Measurements from ENCODE around the gene PARVG.
A peak's percentile ranks its signal among the peaks of the same experiment; 100 is the strongest.

Gene PARVG

GRCh38 chr22:44185237-44186120, 4.8 kb downstream of the PARVG start:
- no peak for DNase-seq (ENCODE audit: low read depth)
- no peak for TF ChIP-seq POLR2A (IDR thresholded peaks at IDR 0.05; ENCODE audit: extremely low read depth, insufficient read length)
- no peak for TF ChIP-seq CTCF (IDR thresholded peaks at IDR 0.05; ENCODE audit: low read depth, low read length)
- no peak for TF ChIP-seq MYC (IDR thresholded peaks at IDR 0.05; ENCODE audit: low read depth, low read length)
- no peak for TF ChIP-seq MAX (IDR thresholded peaks at IDR 0.05; ENCODE audit: low read depth, low read length)
- H3K4me3 ChIP-seq (ENCODE audit: low read depth, low read length) = no peak overlapping the region

- no peak overlapping the region for H3K4me3 ChIP-seq (ENCODE audit: low read depth, low read length)
- no peak for DNase-seq (ENCODE audit: low read depth)
- no peak for TF ChIP-seq POLR2A (IDR thresholded peaks at IDR 0.05; ENCODE audit: extremely low read depth, insufficient read length)
- no peak for TF ChIP-seq CTCF (IDR thresholded peaks at IDR 0.05; ENCODE audit: low read depth, low read length)
- no peak for TF ChIP-seq MAX (IDR thresholded peaks at IDR 0.05; ENCODE audit: low read depth, low read length)
- no peak for TF ChIP-seq MYC (IDR thresholded peaks at IDR 0.05; ENCODE audit: low read depth, low read length)
Measured at GRCh38 chr22:44186121-44186510, 5.4 kb downstream of the PARVG start.

GRCh38 chr22:44186737-44187136, 6.0 kb downstream of the PARVG start:
- DNase-seq (ENCODE audit: low read depth) = peak; percentile 41
- TF ChIP-seq CTCF (IDR thresholded peaks at IDR 0.05; ENCODE audit: low read depth, low read length) = no peak
- TF ChIP-seq MAX (IDR thresholded peaks at IDR 0.05; ENCODE audit: low read depth, low read length) = no peak
- TF ChIP-seq MYC (IDR thresholded peaks at IDR 0.05; ENCODE audit: low read depth, low read length) = no peak
- TF ChIP-seq POLR2A (IDR thresholded peaks at IDR 0.05; ENCODE audit: extremely low read depth, insufficient read length) = no peak
- no peak overlapping the region for H3K4me3 ChIP-seq (ENCODE audit: low read depth, low read length)

- no peak for TF ChIP-seq MYC (IDR thresholded peaks at IDR 0.05; ENCODE audit: low read depth, low read length)
Measured at GRCh38 chr22:44187652-44188230, 7.0 kb downstream of the PARVG start.

GRCh38 chr22:44188316-44188715, 7.6 kb downstream of the PARVG start:
- H3K4me3 ChIP-seq (ENCODE audit: low read depth, low read length) = no peak overlapping the region
- no peak for TF ChIP-seq CTCF (IDR thresholded peaks at IDR 0.05; ENCODE audit: low read depth, low read length)
- TF ChIP-seq MAX (IDR thresholded peaks at IDR 0.05; ENCODE audit: low read depth, low read length) = no peak
- DNase-seq (ENCODE audit: low read depth) = no peak

More at GRCh38 chr22:44187652-44188230, 7.0 kb downstream of the PARVG start:
- H3K4me3 ChIP-seq (ENCODE audit: low read depth, low read length) = no peak overlapping the region
- no peak for DNase-seq (ENCODE audit: low read depth)

GRCh38 chr22:44188986-44189630, 8.4 kb downstream of the PARVG start:
- no peak overlapping the region for H3K4me3 ChIP-seq (ENCODE audit: low read depth, low read length)
- no peak for DNase-seq (ENCODE audit: low read depth)
- TF ChIP-seq MAX (IDR thresholded peaks at IDR 0.05; ENCODE audit: low read depth, low read length) = no peak
- TF ChIP-seq CTCF (IDR thresholded peaks at IDR 0.05; ENCODE audit: low read depth, low read length) = no peak
- no peak for TF ChIP-seq POLR2A (IDR thresholded peaks at IDR 0.05; ENCODE audit: extremely low read depth, insufficient read length)
- no peak for TF ChIP-seq MYC (IDR thresholded peaks at IDR 0.05; ENCODE audit: low read depth, low read length)

Measured in NB4 (cell line).